Activated CD4-positive, alpha-beta T cell treated with anti-CD3 and anti-CD28 coated beads, Interleukin-2, amount 50 U/mL, for 48 hours (primary cell): ENCODE measurements around the gene RARRES2.
A peak's percentile ranks its signal among the peaks of the same experiment; 100 is the strongest.

Source experiments
- DNase-seq, 2 experiments: peaks; one replicate each; pipeline ENCODE4 v3.0.0-alpha.2; 2020

Gene RARRES2

GRCh38 chr7:150361402-150361801, 20.0 kb upstream of the RARRES2 start:
- DNase-seq: no peak

- DNase-seq: no peak
Measured at GRCh38 chr7:150360363-150361058, 19.1 kb upstream of the RARRES2 start.

- DNase-seq: no peak
Measured at GRCh38 chr7:150359622-150360362, 18.4 kb upstream of the RARRES2 start.

GRCh38 chr7:150358988-150359621, 17.7 kb upstream of the RARRES2 start:
- DNase-seq: no peak

DNA sequence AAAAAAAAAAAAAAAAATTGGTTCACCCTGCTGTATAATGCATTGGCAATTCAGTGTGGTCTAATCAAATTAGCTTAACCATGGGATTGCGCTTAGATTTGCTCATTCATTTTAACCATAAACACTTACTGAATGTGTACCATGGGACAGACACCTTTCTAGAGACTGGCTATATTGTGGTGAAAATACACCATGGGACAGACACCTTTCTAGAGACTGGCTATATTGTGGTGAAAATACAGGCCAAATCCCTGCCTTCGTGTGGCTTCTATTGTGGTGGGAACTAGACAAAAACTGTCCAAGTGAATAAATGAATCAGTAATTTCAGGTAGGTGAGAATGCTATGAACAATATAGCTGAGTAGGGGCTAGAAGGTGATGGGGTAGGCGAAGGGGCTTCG, 17.0 kb upstream of the RARRES2 start:
- DNase-seq: no peak

DNA sequence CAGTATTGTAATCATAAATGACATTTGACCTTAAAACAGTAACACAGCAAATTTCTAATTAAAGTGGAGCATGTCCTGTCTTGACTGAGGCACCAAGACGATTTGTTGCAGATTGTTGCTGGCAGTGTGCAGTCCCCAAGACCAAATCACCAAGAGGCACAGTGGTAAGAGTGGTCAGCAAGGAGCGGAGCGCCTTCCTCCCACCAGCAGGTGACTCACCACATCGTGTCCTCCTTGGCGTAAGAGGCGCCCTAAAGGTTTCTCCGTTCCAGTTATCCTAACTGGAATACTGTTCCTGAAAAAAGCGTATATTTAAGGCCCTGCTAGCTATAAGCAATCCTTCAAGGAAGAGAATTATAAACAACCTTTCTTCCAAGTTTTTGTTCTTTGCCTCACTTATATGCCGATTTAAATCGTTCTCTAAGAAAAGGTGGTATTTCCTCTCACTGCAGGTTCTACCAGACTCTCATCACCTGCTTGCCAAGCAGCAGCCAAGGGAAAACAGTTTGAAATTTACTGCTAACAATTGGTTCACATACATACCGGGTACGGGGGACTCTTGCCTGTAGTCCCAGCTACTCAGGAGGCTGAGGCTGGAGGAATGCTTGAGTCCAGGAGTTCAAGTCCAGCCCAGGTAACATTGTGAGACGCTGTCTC, 16.5 kb upstream of the RARRES2 start:
- no peak for DNase-seq

DNA sequence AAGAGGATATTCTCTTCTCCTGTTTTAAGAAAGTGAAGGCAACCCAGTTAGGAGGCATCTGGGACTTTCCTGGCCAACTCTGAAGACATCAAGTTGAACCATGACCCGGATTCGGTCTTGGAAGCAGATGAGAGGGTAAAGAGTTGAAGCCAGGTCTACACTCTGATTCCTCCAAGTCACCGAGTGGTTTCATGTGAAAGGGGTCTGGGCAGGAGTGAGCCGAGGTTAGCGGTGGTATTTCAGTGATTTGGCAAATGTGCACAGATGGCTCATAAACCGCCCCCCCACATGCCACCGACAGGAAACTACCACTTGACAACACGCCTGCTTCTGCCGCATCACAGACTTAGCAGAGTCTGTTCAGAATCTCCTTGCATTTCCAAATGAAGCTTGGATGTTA, 15.8 kb upstream of the RARRES2 start:
- peak; percentile 62 to 72 for DNase-seq

GRCh38 chr7:150356265-150356897, 15.0 kb upstream of the RARRES2 start:
- DNase-seq: no peak

DNA sequence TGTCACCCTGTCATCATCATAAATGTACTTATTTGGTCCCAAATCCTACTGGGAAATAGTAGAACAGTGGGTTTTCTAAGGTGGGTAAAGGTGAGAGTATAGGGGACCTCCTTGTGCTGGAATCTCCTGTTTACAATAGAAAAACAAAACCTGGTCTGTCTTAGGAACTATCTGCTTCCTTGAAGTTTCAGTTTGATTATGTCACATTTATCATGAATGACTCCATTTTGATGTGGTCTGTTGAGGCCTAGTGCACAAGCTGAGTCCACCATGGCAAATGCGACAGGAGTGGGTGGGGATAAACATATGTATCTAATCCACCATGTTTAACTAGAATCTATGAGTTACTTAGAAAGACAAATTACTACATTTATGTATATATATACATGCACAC, 14.2 kb upstream of the RARRES2 start:
- DNase-seq: no peak

GRCh38 chr7:150351587-150352194, 10.3 kb upstream of the RARRES2 start:
- no peak for DNase-seq

- DNase-seq: no peak
Measured at GRCh38 chr7:150346922-150347321, 5.5 kb upstream of the RARRES2 start.

- no peak for DNase-seq
Measured at GRCh38 chr7:150345012-150345411, 3.6 kb upstream of the RARRES2 start.

DNA sequence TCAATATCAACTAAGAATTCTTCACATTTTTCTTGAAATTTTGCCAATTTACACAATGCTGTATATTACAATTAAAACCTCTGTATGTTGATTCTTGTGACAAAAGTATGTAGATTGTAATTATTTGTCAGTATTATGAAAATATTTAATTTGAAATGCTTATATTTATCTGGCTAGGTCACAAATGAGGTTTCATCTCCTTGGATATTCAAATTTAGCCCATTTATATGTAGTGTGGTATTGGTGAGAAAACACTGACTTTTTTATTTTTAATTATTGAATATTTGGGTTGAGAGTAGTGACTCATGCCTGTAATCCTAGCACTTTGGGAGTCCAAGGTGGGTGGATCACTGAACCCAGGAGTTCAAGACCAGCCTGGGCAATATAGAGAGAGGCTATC, 2.9 kb upstream of the RARRES2 start:
- DNase-seq: no peak

GRCh38 chr7:150343225-150343624, 1.8 kb upstream of the RARRES2 start:
- no peak for DNase-seq

- DNase-seq: no peak
Measured at GRCh38 chr7:150342121-150342408, 636 bp upstream of the RARRES2 start.

- no peak for DNase-seq
Measured at GRCh38 chr7:150340875-150341262, 560 bp downstream of the RARRES2 start.

GRCh38 chr7:150340024-150340749, 1.2 kb downstream of the RARRES2 start:
- no peak for DNase-seq

DNA sequence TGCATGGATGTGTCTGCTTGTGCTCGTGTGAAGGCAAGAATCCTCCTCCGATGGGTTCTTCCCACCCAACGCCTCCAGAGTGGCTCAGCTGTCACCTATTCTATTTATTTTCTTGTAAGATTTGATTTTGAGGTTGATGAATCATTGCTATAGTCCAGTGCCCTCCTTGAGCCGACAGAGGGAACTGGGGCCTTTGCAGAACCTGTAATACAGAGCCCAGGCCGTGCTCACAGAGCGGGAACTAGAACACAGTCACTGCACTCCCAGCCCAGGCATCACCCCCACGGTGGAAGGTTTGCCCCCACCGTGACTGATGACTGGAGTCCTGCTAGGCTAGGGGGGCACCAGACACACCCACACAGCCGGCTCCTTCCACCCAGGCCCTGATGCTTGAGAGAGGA, 2.0 kb downstream of the RARRES2 start:
- DNase-seq: no peak

GRCh38 chr7:150338166-150338829, 3.1 kb downstream of the RARRES2 start:
- DNase-seq: no peak

GRCh38 chr7:150337659-150338081, 3.8 kb downstream of the RARRES2 start:
- DNase-seq: no peak

GRCh38 chr7:150337179-150337578, 4.2 kb downstream of the RARRES2 start:
- DNase-seq: no peak

GRCh38 chr7:150336746-150337145, 4.7 kb downstream of the RARRES2 start:
- no peak for DNase-seq
